Neural progenitor cell (in vitro differentiated cells): ENCODE data around the gene ZNF8.

ENCODE experiments used
- EZH2 ChIP-seq: fragments of 200-600 bp; sonication (generic); IDR thresholded peaks from 2 replicates; pipeline ENCODE4 v1.6.1; 2017; ENCODE audit warnings: antibody characterized with exemption, mild to moderate bottlenecking, moderate library complexity
- EZH2phosphoT487 ChIP-seq: fragments of 200-600 bp; sonication (generic); IDR thresholded peaks from 2 replicates; pipeline ENCODE4 v1.6.1; 2017; ENCODE audit warnings: antibody characterized with exemption
- TF ChIP-seq, protein P1 (sequence below): fragments of 200-600 bp; sonication (generic); IDR thresholded peaks from 2 replicates; pipeline ENCODE4 v1.5.1; 2017; ENCODE audit warnings: antibody characterized with exemption, mild to moderate bottlenecking

DNA sequence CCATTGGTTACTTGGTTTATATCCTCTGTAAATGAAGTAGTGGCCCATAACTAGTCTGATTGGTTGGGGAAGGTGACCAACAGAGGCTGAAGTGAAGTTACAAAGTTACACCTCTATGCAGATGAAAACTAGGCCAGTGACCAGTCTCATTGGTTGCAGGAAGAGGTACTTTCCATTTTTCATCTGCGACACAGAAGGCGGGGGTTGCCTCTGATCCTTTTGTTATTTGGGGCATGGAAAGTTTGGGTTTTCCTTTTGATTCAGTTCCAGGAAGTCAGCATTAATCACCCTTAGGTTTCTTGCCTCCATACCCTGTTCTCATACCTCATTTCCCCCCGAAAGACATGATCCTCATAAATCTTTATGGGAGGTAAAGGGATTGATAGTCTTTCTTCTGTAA lies 29.9 kb upstream of the ZNF8 start:
- TF ChIP-seq, protein P1, sequence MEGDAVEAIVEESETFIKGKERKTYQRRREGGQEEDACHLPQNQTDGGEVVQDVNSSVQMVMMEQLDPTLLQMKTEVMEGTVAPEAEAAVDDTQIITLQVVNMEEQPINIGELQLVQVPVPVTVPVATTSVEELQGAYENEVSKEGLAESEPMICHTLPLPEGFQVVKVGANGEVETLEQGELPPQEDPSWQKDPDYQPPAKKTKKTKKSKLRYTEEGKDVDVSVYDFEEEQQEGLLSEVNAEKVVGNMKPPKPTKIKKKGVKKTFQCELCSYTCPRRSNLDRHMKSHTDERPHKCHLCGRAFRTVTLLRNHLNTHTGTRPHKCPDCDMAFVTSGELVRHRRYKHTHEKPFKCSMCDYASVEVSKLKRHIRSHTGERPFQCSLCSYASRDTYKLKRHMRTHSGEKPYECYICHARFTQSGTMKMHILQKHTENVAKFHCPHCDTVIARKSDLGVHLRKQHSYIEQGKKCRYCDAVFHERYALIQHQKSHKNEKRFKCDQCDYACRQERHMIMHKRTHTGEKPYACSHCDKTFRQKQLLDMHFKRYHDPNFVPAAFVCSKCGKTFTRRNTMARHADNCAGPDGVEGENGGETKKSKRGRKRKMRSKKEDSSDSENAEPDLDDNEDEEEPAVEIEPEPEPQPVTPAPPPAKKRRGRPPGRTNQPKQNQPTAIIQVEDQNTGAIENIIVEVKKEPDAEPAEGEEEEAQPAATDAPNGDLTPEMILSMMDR: no peak
- TF ChIP-seq EZH2 (no peak), EZH2phosphoT487 (no peak)
